ENCODE results near the gene CADM4. TPM values are rescaled to one million over a fixed set of nuclear protein-coding genes. Genes with fewer than 3 reads are reported as not detected.
"Not testable (repeated sequence)": the region's sequence is repeated elsewhere in the genome, so short reads cannot be mapped to it uniquely, and the experiment has no call there.

CADM4 gene
- polyA plus RNA-seq, 4 donors, result 1.1 to 6.8 (median 4.9) TPM; not detected in 1

DNA sequence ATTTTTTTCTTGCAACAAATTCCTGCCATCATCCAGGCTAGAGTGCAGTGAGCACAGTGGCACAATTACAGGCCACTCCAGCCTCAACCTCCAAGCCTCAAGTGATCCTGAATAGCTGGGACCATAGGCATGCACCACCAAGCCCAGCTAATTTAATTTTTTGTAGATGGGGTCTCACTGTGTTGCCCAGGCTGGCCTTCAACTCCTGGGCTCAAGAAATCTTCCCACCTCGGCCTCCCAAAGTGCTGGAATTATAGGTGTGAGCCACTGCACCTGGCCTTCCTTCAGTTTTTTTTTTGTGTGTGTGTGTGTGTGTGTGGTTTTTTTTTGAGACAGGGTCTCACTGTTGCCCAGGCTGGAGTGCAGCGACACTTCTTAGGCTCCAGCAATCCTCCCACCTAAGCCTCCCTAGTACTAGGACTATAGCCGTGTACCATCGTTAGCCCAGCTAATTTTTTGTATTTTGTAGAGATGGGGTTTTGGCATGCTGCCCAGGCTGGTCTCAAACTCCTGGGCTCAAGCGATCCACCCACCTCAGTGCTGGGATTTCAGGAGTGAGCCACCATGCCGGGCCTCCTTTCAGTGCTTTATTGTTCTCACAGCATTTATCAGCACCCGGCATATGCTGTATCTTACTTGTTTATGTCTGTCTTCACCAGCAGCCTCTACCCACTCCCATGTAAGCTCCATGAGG is 33.6 kb downstream of the CADM4 start:
- WGBS, 3 donors, result 74 to 87% (median 83%) methylated on average over 7 of the region's 7 CpGs
- no peaks in the 10 kb centered on the region for H3K4me1 ChIP-seq (ENCODE audit: control insufficient read depth in 3 of 3, insufficient read depth in 2 of 3, low read depth in 1 of 3, low read length in 2 of 3)
- peaks cover 0 to 36% (median 0%) of the 10 kb centered on the region in 3 donors for H3K36me3 ChIP-seq (ENCODE audit: control insufficient read depth in 3 of 3, insufficient read depth in 2 of 3, low read depth in 1 of 3, low read length in 3 of 3)
- H3K4me3 ChIP-seq (ENCODE audit: low read depth in 1 of 3, low read length in 3 of 3), result no peak overlapping the region
- H3K9me3 ChIP-seq (ENCODE audit: control insufficient read depth in 2 of 2, insufficient read depth in 1 of 2, low read depth in 1 of 2, low read length in 1 of 2), result no peaks in the 10 kb centered on the region
- H3K27ac ChIP-seq (ENCODE audit: low read depth in 1 of 3, low read length in 2 of 3), result no peak overlapping the region
- FAIRE-seq (no peak), DNase-seq (no peak)
- H3K27me3 ChIP-seq (ENCODE audit: control insufficient read depth in 3 of 3, insufficient read depth in 3 of 3, low read length in 3 of 3), result no peaks in the 10 kb centered on the region

DNA sequence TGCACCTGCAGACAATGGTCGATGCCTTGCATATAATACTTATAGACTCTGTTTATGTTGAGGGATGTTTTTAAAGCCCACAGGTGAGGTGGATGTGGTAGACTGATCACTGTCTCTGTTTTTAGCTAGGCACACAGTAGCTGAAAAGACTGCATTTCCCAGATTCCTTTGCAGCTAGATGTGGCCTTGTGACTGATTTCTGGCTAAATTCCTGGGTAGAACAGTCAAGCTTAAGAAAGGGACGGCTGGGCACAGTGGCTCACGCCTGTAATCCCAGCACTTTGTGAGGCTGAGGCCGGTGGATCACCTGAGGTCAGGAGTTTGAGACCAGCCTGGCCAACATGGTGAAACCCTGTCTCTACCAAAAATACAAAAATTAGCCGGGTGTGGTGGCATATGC is 39.3 kb downstream of the CADM4 start:
- not testable (repeated sequence) for H3K9me3 ChIP-seq (ENCODE audit: control insufficient read depth in 2 of 2, insufficient read depth in 1 of 2, low read depth in 1 of 2, low read length in 1 of 2); H3K27me3 ChIP-seq (ENCODE audit: control insufficient read depth in 3 of 3, insufficient read depth in 3 of 3, low read length in 3 of 3); H3K4me1 ChIP-seq (ENCODE audit: control insufficient read depth in 3 of 3, insufficient read depth in 2 of 3, low read depth in 1 of 3, low read length in 2 of 3); DNase-seq; FAIRE-seq; H3K4me3 ChIP-seq (ENCODE audit: low read depth in 1 of 3, low read length in 3 of 3); H3K27ac ChIP-seq (ENCODE audit: low read depth in 1 of 3, low read length in 2 of 3)
- H3K36me3 ChIP-seq (ENCODE audit: control insufficient read depth in 3 of 3, insufficient read depth in 2 of 3, low read depth in 1 of 3, low read length in 3 of 3), result peaks cover 4 to 25% (median 5%) of the 10 kb centered on the region in 3 donors
- 84 to 89% (median 84%) methylated on average over 5 of the region's 5 CpGs for WGBS, 3 donors

DNA sequence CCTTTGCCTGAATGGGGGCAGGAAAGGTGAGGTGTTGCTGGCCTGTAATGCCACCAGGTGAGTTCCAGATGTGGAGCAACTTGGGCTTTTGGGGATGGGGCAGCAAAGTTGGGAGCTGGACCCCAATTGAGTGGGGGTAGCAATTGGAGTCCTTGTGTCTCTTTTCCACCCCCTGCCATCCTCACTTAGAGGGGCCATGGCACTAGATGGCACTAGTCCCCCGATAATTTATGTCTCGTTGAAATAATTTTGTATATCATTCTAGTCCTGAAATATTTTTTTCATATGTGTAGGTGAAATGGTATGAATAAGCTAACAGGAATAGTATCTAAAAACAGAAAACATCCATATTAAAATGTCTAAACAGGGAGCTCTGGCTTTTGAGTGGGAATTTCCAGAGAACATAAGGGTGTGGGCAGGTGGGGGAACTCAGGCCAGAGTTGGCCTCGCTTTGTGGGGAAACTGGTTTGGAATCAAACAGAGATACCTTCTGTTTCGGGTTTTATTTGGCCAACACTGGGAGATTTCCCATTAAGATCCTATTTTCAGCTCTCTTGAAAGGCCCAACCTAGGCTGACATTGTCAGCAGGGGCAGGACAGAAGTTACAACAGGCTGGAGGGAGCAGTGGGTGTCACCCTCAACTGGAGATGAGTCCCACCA is 39.9 kb downstream of the CADM4 start:
- Histone ChIP-seq H3K27me3 (ENCODE audit: control insufficient read depth in 3 of 3, insufficient read depth in 3 of 3, low read length in 3 of 3) (no peaks in the 10 kb centered on the region), H3K4me3 (ENCODE audit: low read depth in 1 of 3, low read length in 3 of 3) (no peak overlapping the region), H3K9me3 (ENCODE audit: control insufficient read depth in 2 of 2, insufficient read depth in 1 of 2, low read depth in 1 of 2, low read length in 1 of 2) (no peaks in the 10 kb centered on the region), H3K27ac (ENCODE audit: low read depth in 1 of 3, low read length in 2 of 3) (no peak overlapping the region), H3K4me1 (ENCODE audit: control insufficient read depth in 3 of 3, insufficient read depth in 2 of 3, low read depth in 1 of 3, low read length in 2 of 3) (peaks cover 2 to 6% (median 6%) of the 10 kb centered on the region in 3 donors), H3K36me3 (ENCODE audit: control insufficient read depth in 3 of 3, insufficient read depth in 2 of 3, low read depth in 1 of 3, low read length in 3 of 3) (peaks cover 4 to 25% (median 5%) of the 10 kb centered on the region in 3 donors)
- DNase-seq, result no peak
- 89 to 93% (median 93%) methylated on average over 4 of the region's 4 CpGs for WGBS, 3 donors
- FAIRE-seq, result no peak

DNA sequence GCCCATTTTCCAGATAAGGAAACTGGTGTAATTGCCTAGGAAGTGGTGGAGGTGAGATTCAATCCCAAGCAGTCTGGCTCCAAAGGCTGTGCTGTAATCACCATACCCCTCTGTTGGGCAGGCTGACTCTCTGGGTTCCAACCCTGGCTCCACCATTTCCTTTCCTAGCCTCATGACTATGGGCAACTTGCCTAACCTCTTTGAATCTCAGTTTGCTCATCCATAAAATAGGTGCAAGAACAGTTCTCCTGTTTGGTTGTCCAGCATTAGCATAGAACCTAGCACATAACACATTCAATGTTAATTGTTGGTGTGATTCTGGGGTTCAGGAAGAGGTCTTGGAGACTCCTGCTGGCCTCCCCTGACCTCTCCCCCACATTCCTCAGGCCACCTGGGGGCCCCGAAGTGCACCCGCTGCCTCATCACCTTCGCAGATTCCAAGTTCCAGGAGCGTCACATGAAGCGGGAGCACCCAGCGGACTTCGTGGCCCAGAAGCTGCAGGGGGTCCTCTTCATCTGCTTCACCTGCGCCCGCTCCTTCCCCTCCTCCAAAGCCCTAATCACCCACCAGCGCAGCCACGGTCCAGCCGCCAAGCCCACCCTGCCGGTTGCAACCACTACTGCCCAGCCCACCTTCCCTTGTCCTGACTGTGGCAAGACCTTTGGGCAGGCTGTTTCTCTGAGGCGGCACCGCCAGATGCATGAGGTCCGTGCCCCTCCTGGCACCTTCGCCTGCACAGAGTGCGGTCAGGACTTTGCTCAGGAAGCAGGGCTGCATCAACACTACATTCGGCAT is 41.0 kb downstream of the CADM4 start:
- no peaks in the 10 kb centered on the region for H3K9me3 ChIP-seq (ENCODE audit: control insufficient read depth in 2 of 2, insufficient read depth in 1 of 2, low read depth in 1 of 2, low read length in 1 of 2)
- H3K4me1 ChIP-seq (ENCODE audit: control insufficient read depth in 3 of 3, insufficient read depth in 2 of 3, low read depth in 1 of 3, low read length in 2 of 3), result peaks cover 2 to 17% (median 6%) of the 10 kb centered on the region in 3 donors
- H3K27me3 ChIP-seq (ENCODE audit: control insufficient read depth in 3 of 3, insufficient read depth in 3 of 3, low read length in 3 of 3), result no peaks in the 10 kb centered on the region
- WGBS, 3 donors, result 83 to 89% (median 85%) methylated on average over 17 to 19 of the region's 19 CpGs
- no peak overlapping the region for H3K4me3 ChIP-seq (ENCODE audit: low read depth in 1 of 3, low read length in 3 of 3)
- no peak for FAIRE-seq
- no peak for DNase-seq
- peaks cover 4 to 33% (median 5%) of the 10 kb centered on the region in 3 donors for H3K36me3 ChIP-seq (ENCODE audit: control insufficient read depth in 3 of 3, insufficient read depth in 2 of 3, low read depth in 1 of 3, low read length in 3 of 3)
- H3K27ac ChIP-seq (ENCODE audit: low read depth in 1 of 3, low read length in 2 of 3), result no peak overlapping the region

DNA sequence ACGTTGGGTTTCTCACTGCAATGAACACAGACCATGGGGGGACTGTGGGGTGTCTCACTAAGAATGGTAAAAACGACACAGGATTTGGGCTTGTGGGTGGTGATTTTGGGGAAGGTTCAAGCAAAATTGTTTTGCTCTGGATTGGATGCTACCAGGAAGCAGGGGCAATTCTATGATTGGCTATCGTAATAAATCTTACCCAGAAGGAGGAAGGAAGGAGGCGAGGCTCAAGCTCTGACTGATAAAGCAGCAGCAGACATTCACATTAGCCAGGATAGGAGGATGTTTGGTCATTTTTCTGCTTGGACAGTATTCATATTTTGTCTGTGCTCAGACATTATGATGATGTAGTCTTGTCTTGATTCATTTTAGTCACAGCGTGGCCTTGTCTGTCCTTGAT is 41.8 kb downstream of the CADM4 start:
- FAIRE-seq (no peak), DNase-seq (no peak)
- Histone ChIP-seq H3K36me3 (ENCODE audit: control insufficient read depth in 3 of 3, insufficient read depth in 2 of 3, low read depth in 1 of 3, low read length in 3 of 3) (peaks cover 4 to 40% (median 5%) of the 10 kb centered on the region in 3 donors), H3K9me3 (ENCODE audit: control insufficient read depth in 2 of 2, insufficient read depth in 1 of 2, low read depth in 1 of 2, low read length in 1 of 2) (no peaks in the 10 kb centered on the region), H3K4me1 (ENCODE audit: control insufficient read depth in 3 of 3, insufficient read depth in 2 of 3, low read depth in 1 of 3, low read length in 2 of 3) (peaks cover 2 to 19% (median 6%) of the 10 kb centered on the region in 3 donors), H3K27ac (ENCODE audit: low read depth in 1 of 3, low read length in 2 of 3) (no peak overlapping the region), H3K27me3 (ENCODE audit: control insufficient read depth in 3 of 3, insufficient read depth in 3 of 3, low read length in 3 of 3) (no peaks in the 10 kb centered on the region), H3K4me3 (ENCODE audit: low read depth in 1 of 3, low read length in 3 of 3) (no peak overlapping the region)
- WGBS, 3 donors, result 28 to 50% (median 43%) methylated on average over 5 of the region's 5 CpGs

DNA sequence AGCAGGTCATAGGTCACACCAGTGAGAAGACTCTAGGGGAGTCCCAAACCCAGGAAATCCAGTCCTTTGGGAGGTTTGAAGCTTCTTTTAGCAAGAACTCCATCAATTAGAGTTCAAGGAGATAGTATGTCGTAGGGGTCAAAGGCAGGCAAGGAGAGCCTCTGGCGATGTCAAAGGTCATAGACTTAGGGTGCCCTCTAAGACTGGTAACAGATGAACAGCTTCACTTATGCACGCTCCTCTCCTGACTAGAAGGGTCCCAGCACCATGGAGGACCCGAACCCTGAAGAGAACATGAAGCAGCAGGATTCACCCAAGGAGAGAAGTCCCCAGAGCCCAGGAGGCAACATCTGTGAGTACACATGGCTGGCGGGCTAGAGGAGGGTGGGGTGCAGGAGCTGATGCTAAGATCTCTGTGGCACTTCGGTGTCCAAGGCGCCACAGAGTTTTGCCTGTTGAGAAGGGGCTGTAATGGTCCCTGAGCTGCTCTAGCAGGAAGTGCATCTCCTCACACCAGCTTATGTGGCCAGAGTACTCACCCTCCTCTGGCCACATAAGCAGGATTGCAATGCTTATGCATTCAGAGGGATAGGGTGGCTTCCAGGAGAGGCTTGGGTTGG is 42.7 kb downstream of the CADM4 start:
- peak overlapping the region; percentile 60 to 69 (median 60) for H3K4me3 ChIP-seq (ENCODE audit: low read depth in 1 of 3, low read length in 3 of 3)
- FAIRE-seq, result no peak

DNA sequence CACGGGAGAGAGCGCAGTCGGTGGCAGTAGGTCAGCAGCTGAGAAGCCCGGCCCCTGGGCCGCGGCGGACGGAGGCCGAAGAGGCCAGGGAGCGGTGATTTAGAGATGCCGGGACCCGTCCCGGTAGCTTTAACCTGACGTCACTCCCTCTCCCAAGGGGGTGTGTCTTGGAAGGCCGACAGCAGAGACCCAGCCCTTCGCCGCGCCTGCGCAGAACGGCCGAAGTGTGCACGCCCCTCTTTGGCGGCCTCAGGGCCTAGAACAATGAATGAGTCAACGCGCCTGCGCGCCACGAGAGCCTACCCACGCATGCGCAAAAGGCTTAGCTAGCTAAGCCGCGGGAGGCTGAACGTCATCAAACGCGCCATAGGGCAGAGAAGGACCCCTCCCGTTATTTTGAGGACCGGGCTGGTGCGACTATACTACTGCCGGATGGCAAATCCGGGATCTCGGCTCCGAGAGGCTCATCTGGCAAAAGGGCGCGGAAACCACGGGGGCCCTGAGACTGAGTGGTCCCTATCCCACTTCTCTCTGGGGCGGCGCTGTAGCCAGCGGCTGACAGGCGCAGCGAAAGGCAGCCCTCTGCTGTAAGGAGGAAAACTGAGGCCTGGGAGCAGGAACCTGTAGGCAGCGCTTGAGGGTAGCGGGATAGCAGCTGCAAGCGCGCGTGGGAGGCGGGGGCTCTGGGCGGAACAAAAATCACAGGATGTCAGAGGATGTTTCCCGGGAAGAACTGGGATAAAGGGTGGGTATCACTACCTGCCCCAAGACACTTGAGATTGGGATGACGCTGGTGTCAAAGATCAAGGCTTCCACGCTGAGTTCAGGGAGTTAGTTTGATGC is 43.4 kb downstream of the CADM4 start, which contains the start of the genes IRGQ and ZNF576:
TSS of gene IRGQ (minus strand) at position 136 of the 843 bp plus-strand sequence. CDS start 796 bp downstream, outside the sequence.
TSS of gene ZNF576 (plus strand) at position 597 of the 843 bp plus-strand sequence. CDS start 514 bp downstream, outside the sequence.
- FAIRE-seq, result peak; percentile 23
- Histone ChIP-seq H3K4me3 (ENCODE audit: low read depth in 1 of 3, low read length in 3 of 3) (peak within 1 kb of the TSS; percentile 65 to 78 (median 69)), H3K27ac (ENCODE audit: low read depth in 1 of 3, low read length in 2 of 3) (peak within 1 kb of the TSS; percentile 92 to 99 (median 92)), H3K36me3 (ENCODE audit: control insufficient read depth in 3 of 3, insufficient read depth in 2 of 3, low read depth in 1 of 3, low read length in 3 of 3) (peaks cover 4 to 49% (median 10%) of the 10 kb centered on the region in 3 donors), H3K4me1 (ENCODE audit: control insufficient read depth in 3 of 3, insufficient read depth in 2 of 3, low read depth in 1 of 3, low read length in 2 of 3) (peaks cover 2 to 19% (median 6%) of the 10 kb centered on the region in 3 donors), H3K27me3 (ENCODE audit: control insufficient read depth in 3 of 3, insufficient read depth in 3 of 3, low read length in 3 of 3) (no peaks in the 10 kb centered on the region), H3K9me3 (ENCODE audit: control insufficient read depth in 2 of 2, insufficient read depth in 1 of 2, low read depth in 1 of 2, low read length in 1 of 2) (no peaks in the 10 kb centered on the region)
- peak; percentile 100 for DNase-seq
- 0% methylated on average over 60 of the region's 60 CpGs for WGBS, 3 donors

More for the DNA sequence above, 42.7 kb downstream of the CADM4 start:
- Histone ChIP-seq H3K4me1 (ENCODE audit: control insufficient read depth in 3 of 3, insufficient read depth in 2 of 3, low read depth in 1 of 3, low read length in 2 of 3) (peaks cover 2 to 19% (median 6%) of the 10 kb centered on the region in 3 donors), H3K36me3 (ENCODE audit: control insufficient read depth in 3 of 3, insufficient read depth in 2 of 3, low read depth in 1 of 3, low read length in 3 of 3) (peaks cover 4 to 44% (median 10%) of the 10 kb centered on the region in 3 donors), H3K9me3 (ENCODE audit: control insufficient read depth in 2 of 2, insufficient read depth in 1 of 2, low read depth in 1 of 2, low read length in 1 of 2) (no peaks in the 10 kb centered on the region), H3K27me3 (ENCODE audit: control insufficient read depth in 3 of 3, insufficient read depth in 3 of 3, low read length in 3 of 3) (no peaks in the 10 kb centered on the region), H3K27ac (ENCODE audit: low read depth in 1 of 3, low read length in 2 of 3) (peak overlapping the region; percentile 88 to 99 (median 92))
- DNase-seq, result peak in 1 of 2 donors; percentile 27
- 6 to 17% (median 16%) methylated on average over 7 of the region's 7 CpGs for WGBS, 3 donors

Measured in small intestine (tissue), 7 donors.